Forelimb muscle (tissue), 1 donor: ENCODE measurements around the gene PLAAT4. TPM values are rescaled to one million over a fixed set of nuclear protein-coding genes. Genes with fewer than 3 reads are reported as not detected.

Experiments used
- DNase-seq: peaks from one replicate; pipeline ENCODE4 v3.0.0-alpha.2; 2013; ENCODE audit warnings: low read depth
- polyA plus RNA-seq: library from polyadenylated mRNA; unstranded; fragments of 120-200 nt; gene quantifications from one replicate; pipeline ENCODE4 v1.2.1, GENCODE V29; 2013; ENCODE audit not compliant: insufficient read length

Gene PLAAT4, protein sequence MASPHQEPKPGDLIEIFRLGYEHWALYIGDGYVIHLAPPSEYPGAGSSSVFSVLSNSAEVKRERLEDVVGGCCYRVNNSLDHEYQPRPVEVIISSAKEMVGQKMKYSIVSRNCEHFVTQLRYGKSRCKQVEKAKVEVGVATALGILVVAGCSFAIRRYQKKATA
- 2.9 TPM for polyA plus RNA-seq

GRCh38 chr11:63536669-63537292 is at the start of gene PLAAT4:
Gene PLAAT4 (plus strand): TSS chr11:63536808. CDS start chr11:63536869, 61 bp downstream.
- peak; percentile 55 for DNase-seq

- DNase-seq = no peak
Observed at GRCh38 chr11:63488789-63489188, 47.8 kb upstream of the PLAAT4 start.

GRCh38 chr11:63489879-63490278 is 46.7 kb upstream of the PLAAT4 start:
- DNase-seq = no peak

DNA sequence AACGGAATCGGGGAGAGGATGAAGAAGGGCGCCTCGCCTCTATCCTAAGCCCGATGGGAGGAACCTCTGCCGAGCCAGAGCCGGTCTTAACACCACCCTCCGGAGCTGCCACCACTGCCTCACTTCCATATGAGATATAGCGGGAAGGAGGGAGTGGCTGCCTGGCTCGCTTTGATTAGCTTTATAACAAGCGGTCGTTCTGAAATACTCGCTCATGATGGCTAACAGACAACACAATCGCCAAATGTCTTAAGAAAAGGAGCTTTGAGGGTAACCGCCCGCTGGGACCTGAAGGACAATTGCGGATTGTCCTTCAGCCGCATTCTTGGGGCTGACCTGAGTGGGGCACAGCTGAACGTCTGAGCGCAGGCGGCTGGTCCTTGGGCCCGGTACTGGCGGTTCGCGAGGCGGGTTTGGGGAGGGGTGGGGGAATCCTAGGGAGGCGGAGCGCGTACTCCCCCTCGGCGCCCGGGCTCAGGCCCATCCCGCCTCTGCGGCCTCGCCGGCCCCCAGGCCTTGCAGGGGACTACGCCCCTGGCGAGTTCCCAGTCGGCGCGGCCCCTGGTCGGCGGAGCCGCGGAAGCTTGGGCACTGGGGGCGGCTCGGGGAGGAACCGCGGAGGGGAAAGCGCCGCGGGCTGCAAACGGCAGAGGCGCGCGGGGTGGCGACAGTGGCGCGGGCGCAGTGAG is 45.9 kb upstream of the PLAAT4 start, which contains the start of gene PLAAT5:
Gene PLAAT5, minus strand, starts transcription at position 617 of the 689 bp plus-strand sequence. Its CDS starts 133 bp downstream, at position 484.
- DNase-seq = no peak

- no peak for DNase-seq
Observed at GRCh38 chr11:63491240-63491587, 45.4 kb upstream of the PLAAT4 start.

GRCh38 chr11:63491636-63492372 is 44.8 kb upstream of the PLAAT4 start:
- DNase-seq = no peak

GRCh38 chr11:63492441-63492840 is 44.2 kb upstream of the PLAAT4 start:
- DNase-seq = no peak

DNA sequence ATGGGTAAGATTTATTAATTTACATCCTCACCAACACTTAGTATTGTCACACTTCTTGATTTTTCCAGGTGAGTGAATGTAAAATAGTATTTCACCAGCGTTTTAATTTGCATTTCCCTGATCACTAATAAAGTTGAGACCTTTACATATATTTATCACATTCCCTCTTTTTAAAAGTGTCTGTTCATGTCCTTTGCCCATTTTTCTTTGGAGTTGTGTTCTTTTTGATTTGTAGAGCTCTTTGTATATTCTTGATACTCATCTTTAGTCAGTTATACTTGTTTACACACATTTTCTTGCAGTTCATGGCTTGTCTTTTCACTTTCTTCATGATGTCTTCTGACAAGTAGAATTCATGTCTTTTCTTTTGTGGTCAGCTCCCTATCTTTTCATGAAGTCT is 43.5 kb upstream of the PLAAT4 start:
- DNase-seq = no peak

- no peak for DNase-seq
Observed at GRCh38 chr11:63494975-63495374, 41.6 kb upstream of the PLAAT4 start.

- DNase-seq = no peak
Observed at GRCh38 chr11:63499874-63500273, 36.7 kb upstream of the PLAAT4 start.

DNA sequence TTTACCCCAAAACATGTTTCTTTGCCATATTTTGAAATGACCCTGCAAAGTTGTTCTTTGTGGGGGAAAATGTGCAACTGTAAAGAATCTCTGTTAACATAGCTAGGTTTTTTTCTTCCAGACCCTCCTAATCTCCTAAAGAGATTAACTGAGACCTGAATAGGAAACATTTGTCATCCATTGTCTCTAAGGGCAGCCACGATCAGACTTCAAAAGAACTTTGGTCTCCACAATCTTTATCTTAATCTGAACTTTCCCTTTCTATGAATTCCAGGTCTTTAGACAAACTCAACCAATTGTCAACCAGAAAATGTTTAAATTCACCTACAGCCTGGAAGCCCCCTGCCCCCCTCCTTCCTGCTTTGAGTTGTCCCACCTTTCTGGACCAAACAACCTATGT is 35.4 kb upstream of the PLAAT4 start:
- DNase-seq = no peak

- no peak for DNase-seq
Observed at GRCh38 chr11:63502252-63502820, 34.3 kb upstream of the PLAAT4 start.

DNA sequence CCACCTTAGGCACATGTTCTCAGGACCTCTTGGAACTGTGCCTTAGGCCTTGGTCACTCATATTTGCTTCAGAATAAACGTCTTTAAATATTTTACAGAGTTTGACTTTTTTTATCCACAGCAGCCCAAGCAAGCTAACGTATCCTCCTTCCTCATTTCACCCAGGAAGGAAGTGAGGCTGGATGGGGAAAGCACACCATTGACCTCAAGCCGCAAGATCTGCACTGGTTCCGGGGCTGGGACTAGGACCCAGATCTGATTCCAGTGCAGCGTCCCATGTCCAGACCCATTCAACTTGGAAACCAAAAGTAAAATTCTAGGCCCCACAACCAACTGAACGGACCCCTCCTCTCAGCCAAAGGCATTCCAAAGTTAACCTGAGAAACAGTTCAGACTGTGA is 33.1 kb upstream of the PLAAT4 start:
- no peak for DNase-seq

DNA sequence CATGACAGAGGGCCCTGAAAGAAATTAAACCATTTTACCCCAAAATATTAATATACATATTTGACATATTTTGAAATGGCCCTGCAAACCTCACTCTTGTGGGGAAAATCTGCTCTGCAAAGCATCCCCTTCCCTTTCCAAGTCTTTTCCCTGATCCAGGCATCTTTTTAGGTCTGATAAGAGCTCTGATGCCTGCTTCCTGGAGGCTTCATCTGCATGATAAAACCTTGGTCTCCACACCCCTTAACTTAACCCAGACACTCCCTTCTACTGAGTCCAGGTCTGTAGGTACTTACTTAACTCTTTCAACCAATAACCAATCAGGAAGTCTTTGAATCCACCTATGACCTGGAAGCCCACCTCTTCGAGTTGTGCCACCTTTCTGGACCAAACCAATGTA is 32.6 kb upstream of the PLAAT4 start:
- DNase-seq = no peak

DNA sequence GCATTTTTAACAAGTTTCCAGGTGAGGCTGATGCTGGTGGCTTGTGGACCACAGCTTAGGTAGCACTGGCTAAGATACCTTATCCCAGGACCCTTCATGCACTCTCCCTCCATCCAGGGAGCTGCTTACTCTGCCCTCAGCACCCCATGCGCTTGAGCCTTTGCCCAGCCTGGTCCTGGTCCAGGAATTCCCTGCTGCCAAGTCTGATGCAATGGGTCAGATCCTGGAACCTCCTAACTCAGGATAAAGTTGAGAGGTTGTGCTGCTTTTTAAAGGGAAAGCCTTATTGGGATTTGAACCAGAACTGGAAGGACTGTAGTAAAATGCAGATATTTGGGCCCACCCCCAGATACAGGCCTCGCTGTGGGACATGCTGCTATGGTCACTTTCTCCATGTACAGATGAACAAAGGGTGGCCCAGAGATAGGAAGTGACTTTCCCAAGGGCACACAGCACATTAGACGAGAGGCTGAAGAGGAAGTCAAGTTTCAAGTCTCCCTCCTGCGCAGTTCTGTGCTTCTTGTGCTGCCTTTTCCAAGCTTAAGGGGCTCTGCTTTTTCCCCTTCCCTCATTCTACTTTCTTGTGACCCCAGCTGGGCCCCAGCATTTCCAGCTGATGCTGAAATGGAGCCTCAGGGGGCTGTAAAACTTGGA is 31.5 kb upstream of the PLAAT4 start:
- no peak for DNase-seq

DNA sequence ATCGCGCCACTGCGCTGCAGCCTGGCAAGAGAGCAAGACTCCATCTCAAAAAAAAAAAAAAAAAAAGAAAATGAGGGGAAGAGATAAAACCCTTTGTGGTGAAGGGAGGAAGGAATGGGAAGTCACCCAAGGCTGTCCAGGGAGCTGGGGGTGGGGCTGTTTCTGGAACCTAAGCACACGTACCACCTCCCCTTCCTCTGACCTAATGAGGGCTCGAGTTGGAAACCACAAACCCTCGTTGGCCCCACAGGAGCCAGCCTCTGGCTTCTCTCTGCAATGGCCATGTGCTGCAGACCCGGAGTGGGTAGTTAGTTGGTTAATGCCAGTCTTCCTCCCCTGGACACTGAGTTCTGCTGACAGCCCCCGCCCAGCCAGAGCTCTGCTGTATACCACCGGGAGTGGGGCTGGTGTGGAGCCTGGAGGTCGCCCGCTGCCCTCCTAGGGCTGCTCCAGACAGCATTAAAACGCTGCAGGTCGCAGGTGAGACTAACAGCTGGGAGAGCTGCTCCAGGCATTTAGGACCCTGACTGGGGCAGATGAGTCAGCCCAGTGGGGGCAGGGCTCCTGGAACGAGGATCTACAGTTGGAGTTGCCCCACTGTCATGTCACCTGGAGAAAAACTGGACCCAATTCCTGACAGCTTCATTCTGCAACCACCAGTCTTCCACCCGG is 30.6 kb upstream of the PLAAT4 start, which contains the start of gene LGALS12:
Gene LGALS12, plus strand, starts transcription at position 228 of the 672 bp plus-strand sequence. Its CDS starts 375 bp downstream, at position 603.
- DNase-seq = no peak

- no peak for DNase-seq
Observed at GRCh38 chr11:63506876-63507275, 29.7 kb upstream of the PLAAT4 start.

- DNase-seq = no peak
Observed at GRCh38 chr11:63507511-63507910, 29.1 kb upstream of the PLAAT4 start.

- DNase-seq = no peak
Observed at GRCh38 chr11:63508009-63508408, 28.6 kb upstream of the PLAAT4 start.

- DNase-seq = no peak
Observed at GRCh38 chr11:63508745-63509144, 27.9 kb upstream of the PLAAT4 start.
